Keratinocyte (primary cell): ENCODE results near the gene DMRT2. TPM values are rescaled to one million over a fixed set of nuclear protein-coding genes. Genes with fewer than 3 reads are reported as not detected.

Experiments
- DNase-seq: peaks from one replicate; pipeline ENCODE4 v3.0.0-alpha.2; 2011; ENCODE audit warnings: low read depth, missing footprints, low spot score
- FAIRE-seq: peaks from 2 replicates; lab custom pipeline; 2011; peaks lifted over from hg19 to GRCh38; lab: Jason Lieb, UNC
- H2AFZ ChIP-seq: 2 replicates; pipeline ENCODE4 v1.6.0; 2012; ENCODE audit warnings: low read length, control low read depth, inconsistent platforms; ENCODE audit not compliant: control insufficient read depth
- H3K27ac ChIP-seq: 2 replicates; pipeline ENCODE4 v1.5.1; 2011; ENCODE audit warnings: low read length; ENCODE audit not compliant: control insufficient read depth, insufficient read depth
- H3K27me3 ChIP-seq: 3 replicates; pipeline ENCODE4 v1.6.0; 2011; ENCODE audit warnings: low read length; ENCODE audit not compliant: control insufficient read depth, insufficient read depth; ENCODE audit errors: extremely low read depth
- H3K36me3 ChIP-seq, 2 experiments: 2 replicates in 1 of 2; 3 replicates in 1 of 2; pipeline ENCODE4 v1.5.1; 2011; ENCODE audit warnings: low read length in 2 of 2, mild to moderate bottlenecking in 1 of 2; ENCODE audit not compliant: control insufficient read depth in 2 of 2, insufficient read depth in 2 of 2; ENCODE audit errors: extremely low read depth in 1 of 2
- H3K4me1 ChIP-seq: 3 replicates; pipeline ENCODE4 v1.5.1; 2011; ENCODE audit warnings: low read length; ENCODE audit not compliant: control insufficient read depth, insufficient read depth; ENCODE audit errors: extremely low read depth
- H3K4me2 ChIP-seq: 3 replicates; pipeline ENCODE4 v1.6.0; 2011; ENCODE audit warnings: low read depth, low read length; ENCODE audit not compliant: control insufficient read depth, insufficient read depth; ENCODE audit errors: extremely low read depth
- H3K4me3 ChIP-seq, 3 experiments: fragments of 200-600 bp in 1 of 3; sonication (generic) in 1 of 3; 2 replicates in 2 of 3; 3 replicates in 1 of 3; pipeline ENCODE4 v1.5.1; 2011 to 2016; ENCODE audit warnings: low read length in 3 of 3, mild to moderate bottlenecking in 3 of 3, control low read depth in 2 of 3, inconsistent platforms in 1 of 3, low read depth in 1 of 3, mixed read lengths in 1 of 3, mixed run types in 1 of 3, moderate library complexity in 1 of 3; ENCODE audit not compliant: control insufficient read depth in 2 of 3, insufficient read depth in 2 of 3; ENCODE audit errors: extremely low read depth in 1 of 3
- H3K79me2 ChIP-seq: 2 replicates; pipeline ENCODE4 v1.6.0; 2012; ENCODE audit warnings: low read length; ENCODE audit not compliant: control insufficient read depth, insufficient read depth
- H3K9ac ChIP-seq: 3 replicates; pipeline ENCODE4 v1.6.0; 2011; ENCODE audit warnings: low read length; ENCODE audit not compliant: control insufficient read depth, insufficient read depth; ENCODE audit errors: extremely low read depth
- H3K9me1 ChIP-seq: 3 replicates; pipeline ENCODE4 v1.6.0; 2011; ENCODE audit warnings: low read length; ENCODE audit not compliant: control insufficient read depth, insufficient read depth; ENCODE audit errors: extremely low read depth
- H3K9me3 ChIP-seq: 2 replicates; pipeline ENCODE4 v1.5.1; 2012; ENCODE audit warnings: low read depth, low read length; ENCODE audit not compliant: control insufficient read depth
- H4K20me1 ChIP-seq: 3 replicates; pipeline ENCODE4 v1.6.0; 2011; ENCODE audit warnings: low read length; ENCODE audit not compliant: control insufficient read depth, insufficient read depth; ENCODE audit errors: extremely low read depth
- CTCF ChIP-seq, 3 experiments: IDR thresholded peaks in 1 of 3; conservative IDR thresholded peaks in 1 of 3; optimal IDR thresholded peaks in 1 of 3; 2 replicates in 2 of 3; 3 replicates in 1 of 3; pipeline versions ENCODE3 to v1.5.1; 2011; ENCODE audit warnings: low read length in 3 of 3, mild to moderate bottlenecking in 3 of 3, moderate library complexity in 2 of 3, control low read depth in 1 of 3, inconsistent platforms in 1 of 3; ENCODE audit not compliant: insufficient read depth in 2 of 3; ENCODE audit errors: extremely low read depth in 1 of 3
- EZH2 ChIP-seq: IDR thresholded peaks from one replicate; pipeline ENCODE4 v1.6.1; 2012; ENCODE audit warnings: inconsistent platforms, mild to moderate bottlenecking, low read length, moderate library complexity
- dilution Hi-C: fragments of 300-500 bp; cut with MboI; formaldehyde crosslinking; loops from one replicate; pipeline ENCODE4 v1.7.0; 2020; ENCODE audit warnings: low sequenced_read_pairs; ENCODE audit not compliant: extremely low pct_ligation_motif_present
- polyA plus RNA-seq, 5 experiments: library from polyadenylated mRNA; depleted of rRNA in 3 of 5; stranded (reverse) in 3 of 5; stranded (forward) in 1 of 5; unstranded in 1 of 5; fragments of >200 nt; gene quantifications; 1 replicate in 1 of 5; 2 replicates in 3 of 5; 3 replicates in 1 of 5; pipeline versions ENCODE4 v1.2.1 to v1.2.3, GENCODE V29; 2011 to 2012; ENCODE audit warnings: missing spikeins in 2 of 5, low read depth in 1 of 5, low replicate concordance in 1 of 5

Gene DMRT2
- polyA plus RNA-seq, 1 donor (not counting 4 experiments of a cell fraction or from before 2014, with no cell fraction given) = not detected

- no peak overlapping the region for H3K27ac ChIP-seq
- no peaks in the 10 kb centered on the region for H3K79me2 ChIP-seq
- H3K4me3 ChIP-seq = no peak overlapping the region
- no peak overlapping the region for H3K9ac ChIP-seq
- no peak overlapping the region for H3K4me2 ChIP-seq
- TF ChIP-seq EZH2 = no peak
- H3K4me1 ChIP-seq = no peaks in the 10 kb centered on the region
- no peak overlapping the region for H2AFZ ChIP-seq
- no peaks in the 10 kb centered on the region for H4K20me1 ChIP-seq
- no peak for FAIRE-seq
- dilution Hi-C loops = no loop called here
- no peaks in the 10 kb centered on the region for H3K9me1 ChIP-seq
- no peaks in the 10 kb centered on the region for H3K27me3 ChIP-seq
- no peaks in the 10 kb centered on the region for H3K36me3 ChIP-seq
- DNase-seq = no peak
- no peaks in the 10 kb centered on the region for H3K9me3 ChIP-seq
Measured at GRCh38 chr9:1026219-1026618, 23.9 kb upstream of the DMRT2 start.

- TF ChIP-seq EZH2 = no peak
- no peak for TF ChIP-seq CTCF (optimal IDR thresholded peaks at IDR 0.05 in 1 of 3, IDR thresholded peaks at IDR 0.05 in 1 of 3, conservative IDR thresholded peaks at IDR 0.05 in 1 of 3; ENCODE audit: extremely low read depth in 1 of 3, insufficient read depth in 2 of 3, low read length in 3 of 3)
- Histone ChIP-seq H3K4me1 (no peaks in the 10 kb centered on the region), H3K4me2 (no peak overlapping the region), H3K27ac (no peak overlapping the region), H3K9me3 (no peaks in the 10 kb centered on the region), H4K20me1 (no peaks in the 10 kb centered on the region), H3K4me3 (no peak overlapping the region), H3K9ac (no peak overlapping the region), H3K36me3 (no peaks in the 10 kb centered on the region), H3K9me1 (no peaks in the 10 kb centered on the region), H3K27me3 (no peaks in the 10 kb centered on the region), H2AFZ (no peak overlapping the region), H3K79me2 (no peaks in the 10 kb centered on the region)
- DNase-seq = no peak
- no peak for FAIRE-seq
- dilution Hi-C loops = no loop called here
Measured at GRCh38 chr9:1028501-1029190, 21.5 kb upstream of the DMRT2 start.
